ENCODE data around the gene NTM. TPM values are rescaled to one million over a fixed set of nuclear protein-coding genes. Genes with fewer than 3 reads are reported as not detected.

NTM gene
- total and polyA plus RNA-seq, 2 donors (not counting 1 experiment from before 2014, with no cell fraction given) = 12.3 to 28.6 TPM

DNA sequence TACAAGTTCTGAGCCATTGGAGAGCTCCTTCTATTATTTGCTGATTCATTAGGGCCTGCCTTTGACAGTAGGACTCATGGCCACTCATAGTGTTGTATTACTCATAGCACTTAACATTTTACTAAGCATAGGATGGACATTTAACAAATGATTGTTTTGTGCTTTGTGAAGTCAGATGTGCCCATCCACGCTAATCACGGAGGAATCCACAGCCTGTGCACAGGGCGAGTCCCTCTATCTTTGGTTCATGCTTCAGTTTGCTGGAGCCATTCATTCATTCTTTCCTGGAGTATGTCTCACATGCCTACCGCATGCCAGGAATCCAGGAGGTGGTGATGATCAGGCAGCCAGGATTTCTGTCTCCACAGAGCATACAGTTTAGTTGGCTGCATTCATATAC lies 254.1 kb downstream of the NTM start:
- H3K4me3 ChIP-seq (replicated peaks in 1 of 4; ENCODE audit: control extremely low read depth in 1 of 4, insufficient read depth in 1 of 4, low read depth in 3 of 4, low read length in 4 of 4) = no peak overlapping the region
- H4K20me1 ChIP-seq (ENCODE audit: control insufficient read depth, extremely low read depth, insufficient read depth, low read length) = no peaks in the 10 kb centered on the region
- DNase-seq (ENCODE audit: low read depth in 2 of 2) = peak in 1 of 2 donors; percentile 81
- H3K27me3 ChIP-seq (ENCODE audit: control insufficient read depth, insufficient read depth, low read length) = no peaks in the 10 kb centered on the region
- H3K4me1 ChIP-seq (ENCODE audit: control insufficient read depth, extremely low read depth, insufficient read depth, low read length) = no peaks in the 10 kb centered on the region
- H3K9me3 ChIP-seq (ENCODE audit: control insufficient read depth, insufficient read depth, low read depth, low read length) = no peaks in the 10 kb centered on the region
- TF ChIP-seq EZH2 (IDR thresholded peaks at IDR 0.05; ENCODE audit: low read length, missing control alignments) = no peak
- TF ChIP-seq, protein P1, sequence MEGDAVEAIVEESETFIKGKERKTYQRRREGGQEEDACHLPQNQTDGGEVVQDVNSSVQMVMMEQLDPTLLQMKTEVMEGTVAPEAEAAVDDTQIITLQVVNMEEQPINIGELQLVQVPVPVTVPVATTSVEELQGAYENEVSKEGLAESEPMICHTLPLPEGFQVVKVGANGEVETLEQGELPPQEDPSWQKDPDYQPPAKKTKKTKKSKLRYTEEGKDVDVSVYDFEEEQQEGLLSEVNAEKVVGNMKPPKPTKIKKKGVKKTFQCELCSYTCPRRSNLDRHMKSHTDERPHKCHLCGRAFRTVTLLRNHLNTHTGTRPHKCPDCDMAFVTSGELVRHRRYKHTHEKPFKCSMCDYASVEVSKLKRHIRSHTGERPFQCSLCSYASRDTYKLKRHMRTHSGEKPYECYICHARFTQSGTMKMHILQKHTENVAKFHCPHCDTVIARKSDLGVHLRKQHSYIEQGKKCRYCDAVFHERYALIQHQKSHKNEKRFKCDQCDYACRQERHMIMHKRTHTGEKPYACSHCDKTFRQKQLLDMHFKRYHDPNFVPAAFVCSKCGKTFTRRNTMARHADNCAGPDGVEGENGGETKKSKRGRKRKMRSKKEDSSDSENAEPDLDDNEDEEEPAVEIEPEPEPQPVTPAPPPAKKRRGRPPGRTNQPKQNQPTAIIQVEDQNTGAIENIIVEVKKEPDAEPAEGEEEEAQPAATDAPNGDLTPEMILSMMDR (conservative IDR thresholded peaks at IDR 0.05 in 1 of 2, IDR thresholded peaks at IDR 0.05 in 1 of 2; ENCODE audit: low read depth in 1 of 2, low read length in 2 of 2) = no peak
- H3K36me3 ChIP-seq (ENCODE audit: control insufficient read depth, insufficient read depth, low read length) = no peaks in the 10 kb centered on the region
- H3K9ac ChIP-seq (ENCODE audit: insufficient read depth, low read length) = no peak overlapping the region
- no peak overlapping the region for H3K27ac ChIP-seq (ENCODE audit: insufficient read depth, low read length)
- H2AFZ ChIP-seq (ENCODE audit: low read length) = no peak overlapping the region
- no peak overlapping the region for H3K4me2 ChIP-seq (ENCODE audit: extremely low read depth, insufficient read depth, low read length)
- no peaks in the 10 kb centered on the region for H3K79me2 ChIP-seq (ENCODE audit: control insufficient read depth, insufficient read depth, low read length)

DNA sequence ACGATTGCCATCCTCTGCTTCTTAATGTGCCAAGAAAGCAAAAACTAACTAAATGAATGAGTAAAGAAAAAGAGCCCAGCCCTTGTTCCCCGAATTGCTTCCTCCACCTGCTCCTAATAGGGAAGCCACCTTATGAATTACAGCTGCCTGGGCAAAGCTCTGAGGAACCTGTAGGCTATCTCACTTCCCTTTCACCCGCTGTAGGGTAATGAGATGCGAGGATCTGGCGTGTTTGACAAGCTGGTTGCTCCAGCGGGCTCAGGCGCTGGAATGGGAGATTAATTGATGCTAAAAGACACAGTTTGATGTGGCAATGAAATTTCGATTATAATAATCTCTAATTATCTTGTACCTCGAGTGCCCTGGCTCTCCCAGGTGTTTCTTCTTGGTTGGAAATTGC lies 256.4 kb downstream of the NTM start:
- no peaks in the 10 kb centered on the region for H3K36me3 ChIP-seq (ENCODE audit: control insufficient read depth, insufficient read depth, low read length)
- no peak overlapping the region for H3K4me3 ChIP-seq (replicated peaks in 1 of 4; ENCODE audit: control extremely low read depth in 1 of 4, insufficient read depth in 1 of 4, low read depth in 3 of 4, low read length in 4 of 4)
- H3K79me2 ChIP-seq (ENCODE audit: control insufficient read depth, insufficient read depth, low read length) = no peaks in the 10 kb centered on the region
- no peak overlapping the region for H3K27ac ChIP-seq (ENCODE audit: insufficient read depth, low read length)
- no peak for DNase-seq (ENCODE audit: low read depth in 2 of 2)
- H4K20me1 ChIP-seq (ENCODE audit: control insufficient read depth, extremely low read depth, insufficient read depth, low read length) = no peaks in the 10 kb centered on the region
- H3K9me3 ChIP-seq (ENCODE audit: control insufficient read depth, insufficient read depth, low read depth, low read length) = no peaks in the 10 kb centered on the region
- H3K4me1 ChIP-seq (ENCODE audit: control insufficient read depth, extremely low read depth, insufficient read depth, low read length) = no peaks in the 10 kb centered on the region
- H3K4me2 ChIP-seq (ENCODE audit: extremely low read depth, insufficient read depth, low read length) = no peak overlapping the region
- no peaks in the 10 kb centered on the region for H3K27me3 ChIP-seq (ENCODE audit: control insufficient read depth, insufficient read depth, low read length)
- no peak overlapping the region for H3K9ac ChIP-seq (ENCODE audit: insufficient read depth, low read length)
- TF ChIP-seq EZH2 (IDR thresholded peaks at IDR 0.05; ENCODE audit: low read length, missing control alignments) = no peak
- TF ChIP-seq, protein P1 (conservative IDR thresholded peaks at IDR 0.05 in 1 of 2, IDR thresholded peaks at IDR 0.05 in 1 of 2; ENCODE audit: low read depth in 1 of 2, low read length in 2 of 2) = no peak
- no peak overlapping the region for H2AFZ ChIP-seq (ENCODE audit: low read length)

DNA sequence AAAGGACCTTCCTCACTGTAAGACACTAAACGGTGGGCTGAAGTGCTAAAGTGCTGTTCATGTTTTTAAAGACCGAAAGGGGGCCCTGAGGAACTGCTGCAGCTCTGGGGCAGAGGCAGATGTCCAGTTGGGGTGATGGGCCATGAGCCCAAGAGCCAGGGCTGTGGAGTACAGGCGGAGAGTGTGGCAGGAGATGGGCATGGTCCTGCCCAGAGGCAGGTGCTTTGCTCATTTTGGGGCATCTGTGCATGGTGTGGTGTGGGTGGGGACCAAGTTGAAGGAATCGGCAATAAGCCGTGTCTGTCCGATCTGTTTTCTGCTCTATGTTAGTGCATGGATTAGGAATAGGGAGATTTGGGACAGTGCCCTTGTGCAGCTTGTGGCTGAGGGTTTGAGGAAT lies 258.3 kb downstream of the NTM start:
- H3K27ac ChIP-seq (ENCODE audit: insufficient read depth, low read length) = no peak overlapping the region
- DNase-seq (ENCODE audit: low read depth in 2 of 2) = no peak
- TF ChIP-seq, protein P1 (conservative IDR thresholded peaks at IDR 0.05 in 1 of 2, IDR thresholded peaks at IDR 0.05 in 1 of 2; ENCODE audit: low read depth in 1 of 2, low read length in 2 of 2) = no peak
- no peak for TF ChIP-seq EZH2 (IDR thresholded peaks at IDR 0.05; ENCODE audit: low read length, missing control alignments)
- no peak overlapping the region for H2AFZ ChIP-seq (ENCODE audit: low read length)
- H3K36me3 ChIP-seq (ENCODE audit: control insufficient read depth, insufficient read depth, low read length) = no peaks in the 10 kb centered on the region
- no peaks in the 10 kb centered on the region for H3K4me1 ChIP-seq (ENCODE audit: control insufficient read depth, extremely low read depth, insufficient read depth, low read length)
- H3K9ac ChIP-seq (ENCODE audit: insufficient read depth, low read length) = no peak overlapping the region
- no peaks in the 10 kb centered on the region for H3K27me3 ChIP-seq (ENCODE audit: control insufficient read depth, insufficient read depth, low read length)
- H3K4me3 ChIP-seq (replicated peaks in 1 of 4; ENCODE audit: control extremely low read depth in 1 of 4, insufficient read depth in 1 of 4, low read depth in 3 of 4, low read length in 4 of 4) = no peak overlapping the region
- no peak overlapping the region for H3K4me2 ChIP-seq (ENCODE audit: extremely low read depth, insufficient read depth, low read length)
- no peaks in the 10 kb centered on the region for H3K79me2 ChIP-seq (ENCODE audit: control insufficient read depth, insufficient read depth, low read length)
- H4K20me1 ChIP-seq (ENCODE audit: control insufficient read depth, extremely low read depth, insufficient read depth, low read length) = no peaks in the 10 kb centered on the region
- no peaks in the 10 kb centered on the region for H3K9me3 ChIP-seq (ENCODE audit: control insufficient read depth, insufficient read depth, low read depth, low read length)
